IMR-90 (cell line): ENCODE results near the gene ASTN2.

Experiments
- CTCF ChIP-seq: conservative IDR thresholded peaks from 2 replicates; pipeline ENCODE4 v1.5.1; 2012; ENCODE audit warnings: mild to moderate bottlenecking, low read depth, low read length, improper control_type of control experiment
- ELK1 ChIP-seq: fragments of 150-350 bp; IDR thresholded peaks from 2 replicates; pipeline ENCODE4 v1.6.1; 2016; ENCODE audit warnings: low read depth, mild to moderate bottlenecking, low read length, moderate library complexity, borderline replicate concordance
- MAFK ChIP-seq: IDR thresholded peaks from 2 replicates; pipeline ENCODE4 v1.6.1; 2012; ENCODE audit warnings: low read depth, low read length, improper control_type of control experiment
- RFX5 ChIP-seq: IDR thresholded peaks from 2 replicates; pipeline ENCODE4 v1.8.0; 2012; ENCODE audit warnings: low read depth, mild to moderate bottlenecking, low read length, moderate library complexity

GRCh38 chr9:116904165-116904564 is 510.7 kb downstream of the ASTN2 start:
- TF ChIP-seq CTCF (no peak), MAFK (no peak), RFX5 (no peak), ELK1 (no peak)
